Stimulated activated CD4-positive, alpha-beta T cell treated with anti-CD3 and anti-CD28 coated beads, Interleukin-12 subunit alpha, Interleukin-12 subunit beta, amount 100 ng/mL, for 4 hours (primary cell): ENCODE data around the gene TRAPPC11.
"Not testable (repeated sequence)": the region's sequence is repeated elsewhere in the genome, so short reads cannot be mapped to it uniquely, and the experiment has no call there.

Experiments used
- DNase-seq: peaks from one replicate; pipeline ENCODE4 v3.0.0-alpha.2; 2020

Gene TRAPPC11

GRCh38 chr4:183659029-183659871, at the start of gene TRAPPC11, which contains the start of gene RWDD4:
TRAPPC11 (plus strand) TSS chr4:183659293; CDS start chr4:183663868, 4,575 bp downstream.
RWDD4 (minus strand) TSS chr4:183659185; CDS start chr4:183658952, 233 bp downstream.
- peak; percentile 93 for DNase-seq

GRCh38 chr4:183610033-183610432, 49.1 kb upstream of the TRAPPC11 start:
- no peak for DNase-seq

- no peak for DNase-seq
These were observed 48.5 kb upstream of the TRAPPC11 start for GRCh38 chr4:183610613-183611012.

GRCh38 chr4:183611210-183611830, 47.8 kb upstream of the TRAPPC11 start:
- no peak for DNase-seq

GRCh38 chr4:183612329-183613250, 46.5 kb upstream of the TRAPPC11 start:
- no peak for DNase-seq

- DNase-seq, result no peak
These were observed 42.0 kb upstream of the TRAPPC11 start for GRCh38 chr4:183617075-183617474.

- no peak for DNase-seq
These were observed 40.4 kb upstream of the TRAPPC11 start for GRCh38 chr4:183618681-183619080.

- DNase-seq, result no peak
These were observed 38.7 kb upstream of the TRAPPC11 start for GRCh38 chr4:183620421-183620820.

GRCh38 chr4:183621875-183622274, 37.2 kb upstream of the TRAPPC11 start:
- DNase-seq, result no peak

- no peak for DNase-seq
These were observed 34.5 kb upstream of the TRAPPC11 start for GRCh38 chr4:183624548-183624947.

- no peak for DNase-seq
These were observed 32.9 kb upstream of the TRAPPC11 start for GRCh38 chr4:183626168-183626567.

- DNase-seq, result not testable (repeated sequence)
These were observed 31.8 kb upstream of the TRAPPC11 start for GRCh38 chr4:183627286-183627685.

GRCh38 chr4:183627979-183628588, 31.0 kb upstream of the TRAPPC11 start:
- DNase-seq, result no peak

GRCh38 chr4:183631577-183632198, 27.4 kb upstream of the TRAPPC11 start:
- DNase-seq, result no peak

- DNase-seq, result no peak
These were observed 26.4 kb upstream of the TRAPPC11 start for GRCh38 chr4:183632689-183633088.

- DNase-seq, result no peak
These were observed 25.4 kb upstream of the TRAPPC11 start for GRCh38 chr4:183633476-183634400.

GRCh38 chr4:183635321-183635720, 23.8 kb upstream of the TRAPPC11 start:
- no peak for DNase-seq

GRCh38 chr4:183635741-183636140, 23.4 kb upstream of the TRAPPC11 start:
- no peak for DNase-seq

GRCh38 chr4:183636503-183636902, 22.6 kb upstream of the TRAPPC11 start:
- no peak for DNase-seq

- no peak for DNase-seq
These were observed 22.2 kb upstream of the TRAPPC11 start for GRCh38 chr4:183636923-183637322.

- DNase-seq, result no peak
These were observed 21.6 kb upstream of the TRAPPC11 start for GRCh38 chr4:183637461-183637860.
